ENCODE measurements around the gene ST3GAL4.

- TF ChIP-seq POLR2A (IDR thresholded peaks at IDR 0.05) (no peak), CTCF (IDR thresholded peaks at IDR 0.05) (no peak), POLR2AphosphoS5 (IDR thresholded peaks at IDR 0.05) (no peak)
Measured at GRCh38 chr11:126436209-126436755, 80.8 kb downstream of the ST3GAL4 start.
